ENCODE measurements around the gene LINS1.
A peak's percentile ranks its signal among the peaks of the same experiment; 100 is the strongest.

Gene LINS1, protein sequence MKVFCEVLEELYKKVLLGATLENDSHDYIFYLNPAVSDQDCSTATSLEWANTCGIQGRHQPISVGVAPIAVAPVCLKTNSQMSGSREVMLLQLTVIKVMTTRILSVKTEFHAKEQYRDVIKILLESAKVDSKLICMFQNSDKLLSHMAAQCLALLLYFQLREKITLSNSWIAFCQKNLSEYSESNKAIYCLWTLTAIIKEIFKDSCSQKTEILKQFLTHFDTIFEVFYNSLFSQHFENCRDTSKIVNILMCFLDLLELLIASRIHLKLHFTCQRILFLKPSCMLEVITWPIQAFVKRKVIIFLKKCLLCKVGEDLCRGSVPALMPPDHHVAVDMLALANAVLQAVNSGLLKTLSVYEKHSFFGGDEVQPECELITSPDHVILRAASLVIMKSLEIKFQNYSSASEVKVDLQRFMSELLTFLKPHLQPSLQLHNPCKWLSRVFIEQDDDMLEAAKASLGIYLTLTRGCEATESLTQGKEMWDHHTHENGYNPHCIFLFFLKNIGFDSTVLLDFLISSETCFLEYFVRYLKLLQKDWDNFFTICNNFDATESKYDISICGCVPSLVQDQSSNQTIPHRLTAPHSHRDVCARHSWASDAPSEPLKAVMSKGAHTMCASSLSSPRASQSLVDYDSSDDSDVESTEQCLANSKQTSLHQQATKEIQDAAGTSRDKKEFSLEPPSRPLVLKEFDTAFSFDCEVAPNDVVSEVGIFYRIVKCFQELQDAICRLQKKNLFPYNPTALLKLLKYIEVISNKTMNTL

DNA sequence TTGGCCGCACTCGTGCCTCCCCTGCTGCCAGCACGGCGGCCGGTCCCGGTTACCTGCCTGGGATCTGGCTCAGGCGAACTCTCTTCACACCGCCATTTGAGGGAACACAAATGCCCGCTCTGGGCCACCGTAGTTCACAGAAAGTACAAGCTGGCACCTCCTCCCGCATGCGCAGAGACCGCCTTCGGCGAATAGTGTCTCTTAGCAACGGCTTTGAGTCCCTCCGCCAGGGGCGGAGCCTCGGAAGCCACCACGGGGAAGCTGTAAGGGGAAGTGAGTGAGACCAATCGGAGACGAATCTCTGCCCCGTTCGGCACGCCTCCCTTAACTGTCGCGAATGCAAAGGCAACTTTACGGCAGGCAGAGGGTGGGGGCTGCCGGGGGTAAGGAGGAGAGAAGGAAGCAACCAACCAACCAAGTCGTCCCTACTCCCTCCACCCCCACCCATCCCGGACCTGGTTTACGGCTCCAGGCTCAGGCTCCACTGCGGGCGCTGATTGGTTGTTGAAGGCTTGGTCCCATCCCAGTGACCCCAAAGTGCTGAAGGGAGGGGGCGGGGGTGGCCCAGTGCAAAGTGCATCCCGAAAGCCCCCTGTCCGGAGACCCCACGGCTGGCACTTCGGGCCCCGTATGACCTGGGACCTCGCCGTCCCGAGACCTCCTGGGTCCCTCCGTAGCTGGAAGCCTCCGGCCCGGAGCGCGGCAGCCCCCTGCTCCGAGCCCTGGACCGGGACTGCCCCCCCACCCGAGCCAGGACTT is at the start of gene LINS1, which contains the start of gene ASB7:
Gene LINS1, minus strand, starts transcription at position 121 of the 759 bp plus-strand sequence. CDS start 21,342 bp downstream, outside the sequence.
Gene ASB7, plus strand, starts transcription at position 526 of the 759 bp plus-strand sequence. CDS start 9,628 bp downstream, outside the sequence.
- DNase-seq (ENCODE audit: low read depth) = peak; percentile 95

DNA sequence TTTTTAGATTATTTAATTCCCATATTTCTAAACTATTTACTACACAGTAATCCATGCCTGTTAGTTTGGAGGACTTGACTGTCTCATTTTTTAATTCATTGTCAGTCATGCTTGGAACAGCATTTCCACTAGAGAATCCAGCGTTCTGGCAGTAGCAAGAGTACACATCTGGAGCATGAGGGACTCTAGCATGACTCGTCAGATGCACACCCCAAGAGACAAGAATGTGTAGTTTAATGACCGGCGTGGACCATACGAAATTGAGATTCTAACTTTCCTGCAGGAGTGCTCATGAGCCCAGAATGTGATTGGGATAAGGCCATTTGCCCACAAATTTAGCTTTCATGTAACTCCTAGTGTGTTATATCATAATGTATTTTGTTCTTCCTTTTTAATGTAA is 49.3 kb upstream of the LINS1 start:
- DNase-seq (ENCODE audit: low read depth) = no peak

GRCh38 chr15:100650685-100651084 is 48.7 kb upstream of the LINS1 start:
- no peak for DNase-seq (ENCODE audit: low read depth)

DNA sequence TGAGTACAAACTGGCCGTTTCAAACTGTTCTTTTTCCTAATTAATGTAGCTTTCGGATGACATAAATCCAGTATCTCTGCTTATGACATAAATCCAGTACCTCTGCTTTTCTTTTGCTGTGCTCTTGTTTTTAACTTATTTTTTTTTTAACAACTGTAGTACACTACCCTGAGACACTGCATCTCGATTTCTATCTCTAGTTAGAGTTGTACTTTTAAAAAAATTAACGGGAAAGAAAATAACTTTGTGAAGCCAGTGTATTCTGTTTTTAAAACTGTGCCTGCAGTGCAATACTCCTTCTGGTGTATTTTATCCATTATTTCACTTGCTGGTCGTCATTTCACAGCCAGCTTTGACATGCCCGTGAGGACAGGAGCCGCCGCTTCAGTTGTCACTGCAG is 47.0 kb upstream of the LINS1 start:
- no peak for DNase-seq (ENCODE audit: low read depth)

GRCh38 chr15:100645671-100646070 is 43.7 kb upstream of the LINS1 start:
- no peak for DNase-seq (ENCODE audit: low read depth)

- no peak for DNase-seq (ENCODE audit: low read depth)
These were observed 41.0 kb upstream of the LINS1 start for GRCh38 chr15:100642950-100643338.

GRCh38 chr15:100642213-100642949 is 40.4 kb upstream of the LINS1 start:
- no peak for DNase-seq (ENCODE audit: low read depth)

DNA sequence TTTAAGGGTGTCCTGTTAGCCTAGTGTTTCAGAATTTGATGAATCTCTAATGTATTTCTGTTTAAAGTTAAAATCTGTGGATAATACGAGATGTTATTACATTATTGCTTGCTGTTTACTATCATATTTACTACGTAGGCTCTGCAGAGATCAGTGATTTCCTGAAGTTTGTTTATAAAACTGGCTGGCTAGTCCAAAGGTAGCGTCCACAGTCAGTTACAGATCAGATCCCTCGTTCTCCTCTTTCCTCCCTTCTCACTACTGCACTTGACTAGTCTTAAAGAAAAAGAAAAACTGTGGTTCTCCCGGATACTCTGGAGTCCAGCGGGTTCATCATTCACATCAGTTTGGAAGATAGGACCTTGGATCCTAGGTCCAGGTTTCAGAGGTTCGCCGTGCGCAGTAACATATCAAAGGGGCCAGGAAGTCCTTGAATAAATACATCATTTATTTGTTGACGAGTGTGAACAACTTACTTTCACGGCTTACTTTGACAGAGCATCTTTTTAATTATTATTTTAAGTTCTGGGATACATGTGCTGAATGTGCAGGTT is 36.3 kb upstream of the LINS1 start:
- no peak for DNase-seq (ENCODE audit: low read depth)

GRCh38 chr15:100635406-100636071 is 33.6 kb upstream of the LINS1 start:
- DNase-seq (ENCODE audit: low read depth) = no peak

- DNase-seq (ENCODE audit: low read depth) = no peak
These were observed 31.7 kb upstream of the LINS1 start for GRCh38 chr15:100633763-100634075.

DNA sequence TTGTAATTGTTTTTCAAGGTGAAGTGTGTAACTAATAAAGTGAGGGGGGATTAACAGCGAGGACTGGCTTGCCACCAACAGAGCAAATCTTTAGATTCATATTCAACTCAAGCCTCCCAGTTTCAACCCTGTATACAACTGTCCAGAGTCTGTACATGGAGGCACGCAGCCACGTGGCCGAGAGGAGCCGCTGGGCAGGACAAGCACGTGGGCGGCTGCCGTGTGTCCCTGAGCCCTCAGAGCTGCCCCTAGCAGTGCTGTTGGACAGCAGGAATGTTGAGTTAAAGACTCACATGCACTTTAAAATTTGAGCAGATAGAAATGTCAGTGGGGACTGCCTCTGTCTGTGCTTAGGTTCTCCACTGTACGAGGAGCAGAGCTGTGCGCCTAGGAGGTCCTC is 29.8 kb upstream of the LINS1 start:
- DNase-seq (ENCODE audit: low read depth) = no peak

- no peak for DNase-seq (ENCODE audit: low read depth)
These were observed 26.8 kb upstream of the LINS1 start for GRCh38 chr15:100628746-100629145.

DNA sequence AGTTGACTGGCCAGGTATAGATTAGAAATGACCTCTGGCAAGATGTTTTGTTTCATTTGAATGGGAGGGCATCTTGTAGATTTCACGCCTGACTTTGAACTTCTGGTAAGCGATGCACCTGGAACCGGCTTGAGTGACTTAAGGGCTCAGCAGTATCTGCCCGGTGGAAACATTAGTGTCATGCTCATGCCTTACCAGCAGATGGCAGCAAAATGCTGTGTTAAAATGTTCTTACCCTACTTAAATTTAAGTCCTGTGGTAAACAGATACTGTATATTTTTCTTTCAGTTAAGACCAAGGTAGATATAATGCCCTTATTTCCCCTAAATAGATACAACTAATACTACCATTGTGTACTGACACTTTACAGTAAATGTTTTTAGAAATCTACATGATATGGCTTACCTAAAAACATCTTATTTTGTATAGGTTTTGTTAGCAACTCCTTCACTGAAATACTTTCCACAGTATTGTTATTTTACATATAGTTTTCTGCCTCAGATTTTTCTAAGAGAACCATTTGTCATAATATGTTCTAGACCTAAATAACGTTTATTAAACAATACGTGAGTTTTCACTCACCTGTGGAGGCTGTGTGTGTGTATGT is 25.9 kb upstream of the LINS1 start:
- peak; percentile 10 for DNase-seq (ENCODE audit: low read depth)

DNA sequence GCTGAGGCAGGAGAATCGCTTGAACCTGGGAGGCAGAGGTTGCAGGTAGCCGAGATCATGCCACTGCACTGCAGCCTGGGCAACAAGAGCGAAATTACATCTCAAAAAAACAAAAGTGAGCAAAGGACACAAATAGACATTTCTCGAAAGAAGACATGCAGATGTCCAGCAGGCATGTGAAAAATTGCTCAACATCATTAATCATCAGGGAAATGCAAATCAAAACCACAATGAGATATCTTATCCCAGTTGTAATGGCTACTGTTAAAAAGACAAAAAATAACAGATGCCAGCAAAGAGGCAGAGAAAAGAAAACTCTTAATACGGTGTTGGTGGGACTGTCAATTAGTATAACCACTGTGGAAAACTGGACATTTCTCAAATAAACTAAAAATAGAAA is 21.3 kb upstream of the LINS1 start:
- DNase-seq (ENCODE audit: low read depth) = no peak

DNA sequence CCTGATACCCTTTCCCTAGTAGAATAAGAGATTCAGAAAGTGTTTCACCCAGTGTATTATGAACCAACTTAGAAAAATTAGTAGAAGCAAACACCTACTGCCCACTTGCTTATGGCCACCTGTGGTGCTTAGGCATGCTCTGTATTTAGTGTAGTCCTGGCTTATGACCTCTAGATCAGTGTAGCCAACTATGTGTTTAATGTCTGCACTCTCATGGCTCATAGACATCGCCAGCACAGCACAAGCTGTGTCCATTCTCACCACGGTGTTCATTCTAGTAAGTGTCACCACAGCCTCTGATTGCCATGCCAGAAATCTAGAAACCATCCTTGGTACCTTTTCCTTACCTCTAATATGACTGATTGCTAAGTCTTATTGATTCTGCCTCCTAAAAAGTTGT is 14.7 kb upstream of the LINS1 start:
- DNase-seq (ENCODE audit: low read depth) = no peak

GRCh38 chr15:100615801-100616200 is 13.8 kb upstream of the LINS1 start:
- DNase-seq (ENCODE audit: low read depth) = no peak

DNA sequence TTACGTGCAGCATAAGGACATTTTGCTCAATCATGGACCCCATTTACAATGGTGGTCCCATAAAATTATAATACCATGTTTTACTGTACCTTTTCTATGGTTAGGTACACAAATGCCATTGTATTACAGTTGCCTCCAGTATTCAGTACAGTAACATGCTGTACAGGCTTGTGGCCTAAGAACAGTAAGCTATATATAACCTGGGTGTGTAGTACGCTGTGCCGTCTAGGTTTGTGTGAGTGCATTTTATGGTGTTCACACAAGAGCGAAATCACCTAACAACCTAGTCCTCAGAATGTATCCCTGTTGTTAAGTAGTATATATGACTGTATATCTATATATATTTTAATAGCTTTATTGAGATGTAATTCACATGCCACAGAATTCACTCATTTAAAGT is 12.9 kb upstream of the LINS1 start:
- DNase-seq (ENCODE audit: low read depth) = no peak

DNA sequence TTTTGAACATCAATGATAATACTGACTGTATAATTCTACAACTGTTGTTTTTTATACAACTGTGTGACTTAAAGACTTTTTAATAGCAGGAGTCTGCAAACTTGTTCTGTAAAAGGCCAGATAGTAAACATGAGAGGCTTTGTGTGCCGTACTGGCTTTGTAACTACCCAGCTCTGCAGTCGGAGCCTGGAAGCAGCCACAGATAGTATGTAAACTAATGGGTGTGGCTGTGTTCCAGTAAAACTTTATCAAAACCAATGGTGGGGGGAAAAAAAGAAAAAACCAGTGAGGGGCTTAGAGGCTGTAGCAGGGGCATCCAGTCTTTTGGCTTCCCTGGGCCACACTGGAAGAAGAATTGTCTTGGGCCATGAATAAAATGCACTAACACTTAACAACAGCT is 12.4 kb upstream of the LINS1 start:
- no peak for DNase-seq (ENCODE audit: low read depth)

- DNase-seq (ENCODE audit: low read depth) = no peak
These were observed 11.2 kb upstream of the LINS1 start for GRCh38 chr15:100613208-100613607.

DNA sequence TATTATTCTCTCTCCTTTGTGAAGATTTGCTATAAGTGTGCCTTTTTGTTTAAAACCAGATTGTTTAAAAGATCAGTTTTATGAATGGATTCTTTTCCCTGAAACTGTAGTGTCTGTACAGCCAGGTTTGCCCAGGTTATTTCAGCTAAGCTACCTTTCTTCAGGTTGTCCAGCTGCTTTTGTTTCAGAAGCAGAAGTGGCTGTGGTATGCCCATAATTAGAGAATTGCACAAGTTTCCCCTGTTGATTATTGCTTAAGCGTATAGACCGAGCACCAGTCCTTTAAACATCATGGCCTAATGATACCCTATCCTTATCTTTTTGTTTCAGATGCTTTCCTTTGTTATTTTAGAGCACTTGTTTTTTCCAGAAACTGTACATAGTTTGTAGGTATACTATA is 10.6 kb upstream of the LINS1 start:
- DNase-seq (ENCODE audit: low read depth) = no peak
